ENCODE results near the gene HNRNPA1L2.

- TF ChIP-seq, protein P1, sequence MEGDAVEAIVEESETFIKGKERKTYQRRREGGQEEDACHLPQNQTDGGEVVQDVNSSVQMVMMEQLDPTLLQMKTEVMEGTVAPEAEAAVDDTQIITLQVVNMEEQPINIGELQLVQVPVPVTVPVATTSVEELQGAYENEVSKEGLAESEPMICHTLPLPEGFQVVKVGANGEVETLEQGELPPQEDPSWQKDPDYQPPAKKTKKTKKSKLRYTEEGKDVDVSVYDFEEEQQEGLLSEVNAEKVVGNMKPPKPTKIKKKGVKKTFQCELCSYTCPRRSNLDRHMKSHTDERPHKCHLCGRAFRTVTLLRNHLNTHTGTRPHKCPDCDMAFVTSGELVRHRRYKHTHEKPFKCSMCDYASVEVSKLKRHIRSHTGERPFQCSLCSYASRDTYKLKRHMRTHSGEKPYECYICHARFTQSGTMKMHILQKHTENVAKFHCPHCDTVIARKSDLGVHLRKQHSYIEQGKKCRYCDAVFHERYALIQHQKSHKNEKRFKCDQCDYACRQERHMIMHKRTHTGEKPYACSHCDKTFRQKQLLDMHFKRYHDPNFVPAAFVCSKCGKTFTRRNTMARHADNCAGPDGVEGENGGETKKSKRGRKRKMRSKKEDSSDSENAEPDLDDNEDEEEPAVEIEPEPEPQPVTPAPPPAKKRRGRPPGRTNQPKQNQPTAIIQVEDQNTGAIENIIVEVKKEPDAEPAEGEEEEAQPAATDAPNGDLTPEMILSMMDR (conservative IDR thresholded peaks at IDR 0.05; ENCODE audit: low read length), result peak; percentile 77
- TF ChIP-seq EZH2phosphoT487 (IDR thresholded peaks at IDR 0.05; ENCODE audit: borderline replicate concordance), result no peak
Observed at GRCh38 chr13:52652196-52652979, 10.2 kb downstream of the HNRNPA1L2 start, which contains the start of gene SUGT1.
